A549 treated with ZK216348 at 1 μM for 4 hours (cell line): ENCODE measurements around the gene PCDH8. TPM values are rescaled to one million over a fixed set of nuclear protein-coding genes. Genes with fewer than 3 reads are reported as not detected.

Experiments
- total RNA-seq: library from RNA; stranded (reverse); fragments of 200-300 nt; extraction: Qiagen RNA extraction; gene quantifications from 5 replicates; pipeline ENCODE4 v1.2.3, GENCODE V29; 2022; ENCODE audit warnings: low read depth

PCDH8 gene
- total RNA-seq, result not detected in 5 replicates

GRCh38 chr13:52848455-52849195, at the start of gene PCDH8:
Gene PCDH8, minus strand, starts transcription at chr13:52848640. Its CDS starts 204 bp downstream, at chr13:52848436.

Other genes starting within 250 kb of the PCDH8 start
- gene HNRNPA1L2, start 206.2 kb downstream of the PCDH8 start, total RNA-seq, result 4.8 to 8.0 TPM (median 5.6 TPM) in 5 replicates
- 36.9 to 49.6 TPM (median 45.2 TPM) in 5 replicates for gene SUGT1, start 195.8 kb downstream of the PCDH8 start, total RNA-seq
- not detected in 5 replicates for gene CNMD, start 108.8 kb downstream of the PCDH8 start, total RNA-seq
- gene OLFM4, start 180.2 kb upstream of the PCDH8 start, total RNA-seq, result not detected in 5 replicates